T-helper 1 cell (primary cell): ENCODE data around the gene PRDM16.

Source experiments
- DNase-seq, 5 donors: peaks; one replicate each; pipeline ENCODE4 v3.0.0-alpha.2; 2012 to 2020

Gene PRDM16

GRCh38 chr1:3109355-3109754, 40.4 kb downstream of the PRDM16 start:
- no peak for DNase-seq

GRCh38 chr1:3111348-3112021, 42.5 kb downstream of the PRDM16 start:
- DNase-seq: no peak

- no peak for DNase-seq
Measured at GRCh38 chr1:3112526-3112925, 43.5 kb downstream of the PRDM16 start.

- DNase-seq: no peak
Measured at GRCh38 chr1:3113047-3113740, 44.2 kb downstream of the PRDM16 start.

DNA sequence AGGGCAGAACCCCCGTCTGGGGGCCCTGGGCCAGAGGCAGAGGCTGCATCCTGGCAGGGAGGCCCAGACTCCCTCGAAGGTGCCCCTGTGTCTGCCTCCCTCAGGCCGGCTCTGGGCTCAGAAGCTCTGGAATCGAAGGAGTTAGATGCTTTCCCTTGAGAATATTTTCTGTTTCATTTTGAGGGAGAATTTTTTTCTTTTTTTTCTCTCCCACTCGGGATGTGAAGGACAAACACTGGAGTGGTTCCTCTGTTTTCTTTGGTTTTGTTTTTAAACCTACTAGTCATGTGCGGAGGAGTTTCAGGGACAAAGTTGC, 44.7 kb downstream of the PRDM16 start:
- no peak for DNase-seq

GRCh38 chr1:3114131-3114744, 45.2 kb downstream of the PRDM16 start:
- no peak for DNase-seq

GRCh38 chr1:3114846-3115245, 45.8 kb downstream of the PRDM16 start:
- no peak for DNase-seq

DNA sequence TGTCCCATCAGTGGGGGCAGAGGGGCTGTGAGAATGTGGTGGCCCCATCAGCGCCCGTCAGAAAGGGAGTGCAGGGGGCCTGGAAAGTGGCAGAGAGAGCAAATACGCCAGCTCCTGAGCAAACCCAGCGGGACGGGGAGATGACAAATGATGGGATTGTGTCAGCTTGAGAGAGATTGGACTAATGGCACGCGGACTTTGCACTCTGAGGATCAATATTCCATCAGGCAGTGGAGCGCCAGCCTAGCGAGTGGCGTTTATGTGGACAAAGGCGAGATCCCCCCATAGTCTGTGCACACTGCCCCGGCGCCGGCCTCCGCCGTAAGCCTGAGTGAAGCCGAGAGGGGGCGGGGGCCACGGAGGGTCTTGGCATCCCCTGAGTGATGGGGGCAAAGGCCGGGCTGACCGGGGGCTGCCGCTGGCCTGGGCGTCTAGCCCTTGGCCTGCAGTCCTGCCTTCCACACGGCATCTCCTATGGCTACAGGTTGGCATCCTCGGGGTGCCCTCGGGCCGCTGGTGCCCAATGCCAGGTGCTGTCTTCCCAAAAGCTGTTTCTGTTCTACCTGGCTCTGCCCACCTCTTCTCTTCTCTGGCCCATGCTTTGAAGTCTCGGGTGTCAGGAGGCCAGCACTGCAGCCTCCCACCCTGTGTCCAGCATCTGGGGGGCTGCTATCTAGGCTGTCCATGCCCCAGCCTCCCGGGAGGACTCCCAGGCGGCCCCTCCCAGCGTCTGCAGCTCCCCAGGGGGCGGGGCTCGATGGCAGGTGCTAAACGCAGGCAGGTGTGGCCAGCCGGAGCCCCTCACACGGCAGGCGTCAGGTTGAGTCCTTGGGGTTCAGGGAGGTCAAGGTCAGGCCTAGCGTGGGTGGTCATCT, 46.5 kb downstream of the PRDM16 start:
- DNase-seq: no peak

GRCh38 chr1:3116150-3116510, 47.1 kb downstream of the PRDM16 start:
- DNase-seq: no peak

GRCh38 chr1:3116560-3116959, 47.6 kb downstream of the PRDM16 start:
- no peak for DNase-seq

- no peak for DNase-seq
Measured at GRCh38 chr1:3117879-3118278, 48.9 kb downstream of the PRDM16 start.

DNA sequence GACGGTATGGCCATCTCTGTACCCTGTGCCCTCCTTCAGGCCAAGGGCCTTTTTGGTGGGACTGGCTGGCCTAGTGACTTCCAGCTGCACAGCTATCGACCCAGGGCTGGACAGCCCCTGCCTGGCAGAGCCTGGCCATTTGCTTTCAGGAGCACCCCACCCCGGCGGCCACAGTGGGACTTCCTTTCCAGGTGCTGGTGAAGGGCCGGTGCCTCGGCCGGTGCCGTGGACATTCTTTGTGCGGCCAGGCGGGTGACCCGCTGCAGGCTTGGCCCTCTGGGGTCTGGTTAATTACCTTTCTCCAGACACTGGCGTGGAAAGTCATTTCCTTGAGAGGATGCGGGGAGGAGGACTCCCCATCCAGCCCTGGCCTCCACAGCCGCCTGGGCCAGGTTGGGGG, 50.1 kb downstream of the PRDM16 start:
- DNase-seq: no peak

GRCh38 chr1:3119725-3120124, 50.7 kb downstream of the PRDM16 start:
- no peak for DNase-seq

DNA sequence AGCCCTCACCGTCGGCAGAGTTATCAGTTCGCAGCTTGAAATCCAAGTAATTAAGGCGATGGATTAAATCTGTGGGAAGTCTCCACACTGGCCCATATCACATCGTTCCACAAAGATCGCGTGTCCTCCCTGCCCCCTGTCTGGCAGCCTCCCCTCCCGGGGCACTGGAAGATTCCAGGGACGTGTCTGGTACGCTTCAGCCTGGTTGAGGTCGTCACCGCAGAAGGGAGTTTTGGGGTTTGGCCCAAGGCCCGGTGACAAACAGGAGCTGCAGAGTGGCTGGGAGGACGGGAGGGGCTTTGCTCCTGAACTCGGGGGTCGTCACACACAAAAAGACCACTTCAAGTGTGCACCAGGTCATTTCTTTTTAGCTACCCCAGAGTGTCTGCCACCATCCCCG, 51.1 kb downstream of the PRDM16 start:
- DNase-seq: no peak

- DNase-seq: no peak
Measured at GRCh38 chr1:3120994-3121393, 52.0 kb downstream of the PRDM16 start.

DNA sequence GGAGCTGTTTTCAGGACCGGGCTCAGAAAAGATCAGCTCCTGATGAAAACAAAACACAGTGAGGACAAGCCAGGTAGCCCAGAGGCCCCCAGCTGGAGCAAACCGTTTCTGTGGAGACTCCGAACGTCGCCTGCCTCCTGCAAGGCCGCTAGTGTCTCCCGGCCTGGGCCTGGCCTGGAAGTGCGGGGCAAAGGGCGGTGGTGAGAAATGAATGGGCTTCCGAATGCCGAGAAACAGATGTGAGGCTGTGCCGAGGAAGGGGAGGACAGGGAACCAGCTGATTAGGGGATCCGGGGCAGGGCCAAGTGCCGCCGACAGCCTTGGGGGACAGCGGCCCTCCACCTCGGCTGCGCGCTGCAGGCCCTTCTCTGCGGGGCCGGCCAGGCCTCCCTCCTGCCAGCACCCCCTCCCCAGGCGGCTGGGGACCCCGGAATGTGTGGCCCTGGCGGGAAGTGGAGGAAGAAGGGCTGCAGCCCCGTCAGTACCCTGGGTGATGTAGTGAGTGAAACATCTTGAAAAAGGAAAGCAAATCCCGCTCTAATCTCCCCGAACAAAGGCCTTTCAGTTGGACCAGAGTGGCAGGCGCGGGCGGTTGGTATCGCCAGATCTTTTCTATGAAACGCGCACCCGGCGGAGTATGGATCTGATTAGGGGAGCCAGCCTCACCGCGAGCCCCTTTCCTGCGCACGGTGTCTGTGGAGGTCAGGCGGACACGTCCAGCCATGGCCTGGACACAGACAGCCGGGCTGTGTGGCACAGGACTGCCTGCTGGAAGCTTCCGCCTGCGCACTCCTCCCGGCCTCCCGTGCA, 52.6 kb downstream of the PRDM16 start:
- DNase-seq: no peak

DNA sequence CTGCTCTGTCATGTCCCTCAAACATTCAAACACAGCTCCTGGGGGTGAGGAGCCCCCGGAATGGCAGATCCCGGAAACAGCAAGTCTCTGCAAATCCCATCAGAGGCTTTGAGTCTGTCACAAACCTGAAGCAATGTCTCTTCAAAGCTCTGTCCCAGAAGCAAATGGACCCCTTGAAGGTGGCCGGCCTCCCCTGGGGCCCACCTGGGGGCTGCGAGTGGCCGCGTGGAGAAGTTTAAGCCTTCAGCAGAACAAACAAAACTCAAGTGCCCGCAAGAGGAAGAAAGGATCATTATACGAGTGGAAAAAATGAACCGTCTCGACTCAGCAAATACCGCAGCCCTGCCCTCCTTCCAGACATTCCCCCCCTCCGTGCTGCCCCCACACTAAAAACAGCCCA, 53.3 kb downstream of the PRDM16 start:
- no peak for DNase-seq

DNA sequence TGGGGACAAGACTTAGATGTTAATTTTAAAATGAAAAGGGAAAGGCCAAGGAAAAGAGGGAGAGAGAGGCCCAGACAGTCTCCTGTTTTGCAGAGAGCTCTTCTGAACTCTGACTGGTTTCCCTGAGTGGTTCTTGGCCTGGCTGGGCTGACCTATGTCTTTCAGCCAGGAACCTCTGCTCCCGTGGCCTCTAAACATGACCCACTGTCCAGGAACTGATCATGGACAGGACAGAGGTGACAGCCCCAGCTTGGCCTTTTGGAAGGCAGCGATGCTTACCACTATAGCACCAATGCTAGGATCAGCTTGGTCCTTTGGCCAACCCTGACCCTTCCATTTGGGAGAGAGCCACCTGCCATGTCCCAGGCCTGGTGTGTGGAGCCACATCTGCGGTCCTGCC, 55.2 kb downstream of the PRDM16 start:
- no peak for DNase-seq

- DNase-seq: no peak
Measured at GRCh38 chr1:3125078-3125477, 56.1 kb downstream of the PRDM16 start.

DNA sequence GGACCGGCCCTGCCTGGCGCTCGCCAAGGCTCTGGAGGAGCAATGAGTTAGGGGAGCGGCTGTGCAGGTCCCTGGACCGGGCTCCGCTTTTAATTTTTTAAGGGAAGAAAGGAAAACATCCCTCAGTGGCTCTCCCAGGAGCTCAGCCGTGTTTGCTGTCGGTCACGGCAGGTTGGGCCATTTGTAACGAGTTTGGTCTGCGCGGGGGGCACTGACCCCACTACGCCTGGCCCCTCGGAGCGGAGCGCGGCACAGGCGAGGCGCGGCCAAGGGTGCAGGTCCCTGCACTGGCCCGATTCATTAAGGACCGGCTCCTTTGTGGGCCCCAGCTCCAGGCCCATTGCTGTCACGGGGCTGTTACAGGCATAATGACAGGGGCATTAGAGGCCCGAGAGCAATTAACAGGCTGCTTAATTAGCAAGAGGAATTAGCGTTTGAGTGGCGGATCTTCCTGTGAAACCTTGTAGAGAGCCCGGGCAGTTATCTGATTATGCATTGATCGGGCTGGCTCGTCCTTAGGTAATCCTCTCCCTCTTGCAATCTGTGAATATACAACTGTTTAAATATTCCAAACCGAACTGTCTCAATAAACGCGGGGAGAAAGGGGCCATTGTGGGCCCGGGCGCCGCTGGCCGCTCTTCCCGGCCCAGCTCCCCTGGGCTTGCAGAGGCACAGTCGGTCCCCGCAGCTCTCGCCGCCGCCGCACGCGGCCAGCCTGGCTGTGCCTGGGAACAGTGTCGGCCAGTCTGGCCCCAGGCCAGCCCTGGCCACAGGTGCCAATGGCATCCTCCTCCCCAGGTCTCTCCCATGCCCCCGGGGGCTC, 56.8 kb downstream of the PRDM16 start:
- DNase-seq: no peak

- no peak for DNase-seq
Measured at GRCh38 chr1:3126756-3127678, 58.0 kb downstream of the PRDM16 start.
